Brain microvascular endothelial cell (primary cell): Measurements from ENCODE around the gene SPAG17.

Source experiments
- DNase-seq: peaks from one replicate; pipeline ENCODE4 v3.0.0-alpha.2; 2020
- H3K27ac ChIP-seq: fragments of 250-450 bp; sonication (Bioruptor Pico); 2 replicates; pipeline ENCODE4 v1.5.1; 2020; ENCODE audit warnings: mild to moderate bottlenecking, moderate library complexity
- H3K27me3 ChIP-seq: fragments of 250-450 bp; sonication (Bioruptor Pico); replicated peaks from 2 replicates; pipeline ENCODE4 v1.5.1; 2020; ENCODE audit warnings: mild to moderate bottlenecking
- H3K36me3 ChIP-seq: fragments of 250-450 bp; sonication (Bioruptor Pico); replicated peaks from 2 replicates; pipeline ENCODE4 v1.5.1; 2020; ENCODE audit warnings: mild to moderate bottlenecking
- H3K4me3 ChIP-seq: 2 replicates; pipeline ENCODE4 v1.5.1; 2011; ENCODE audit warnings: low read depth, mild to moderate bottlenecking, control low read depth, low read length, moderate library complexity
- CTCF ChIP-seq: IDR thresholded peaks from 2 replicates; pipeline ENCODE4 v1.5.1; 2011; ENCODE audit warnings: low read depth, mild to moderate bottlenecking, moderate library complexity, low read length, control low read depth, inconsistent platforms; ENCODE audit errors: missing control alignments
- in situ Hi-C: cut with HindIII; loops from 2 replicates; pipeline ENCODE4 v1.10.0; 2017; ENCODE audit warnings: low sequenced_read_pairs, low pct_ligation_motif_present

The SPAG17 gene

GRCh38 chr1:118210723-118211110 is 25.7 kb upstream of the SPAG17 start:
- no peak overlapping the region for H3K27ac ChIP-seq
- in situ Hi-C loops, result no loop called here
- no peaks in the 10 kb centered on the region for H3K27me3 ChIP-seq
- TF ChIP-seq CTCF, result no peak
- no peak overlapping the region for H3K4me3 ChIP-seq
- no peak for DNase-seq
- H3K36me3 ChIP-seq, result no peaks in the 10 kb centered on the region

DNA sequence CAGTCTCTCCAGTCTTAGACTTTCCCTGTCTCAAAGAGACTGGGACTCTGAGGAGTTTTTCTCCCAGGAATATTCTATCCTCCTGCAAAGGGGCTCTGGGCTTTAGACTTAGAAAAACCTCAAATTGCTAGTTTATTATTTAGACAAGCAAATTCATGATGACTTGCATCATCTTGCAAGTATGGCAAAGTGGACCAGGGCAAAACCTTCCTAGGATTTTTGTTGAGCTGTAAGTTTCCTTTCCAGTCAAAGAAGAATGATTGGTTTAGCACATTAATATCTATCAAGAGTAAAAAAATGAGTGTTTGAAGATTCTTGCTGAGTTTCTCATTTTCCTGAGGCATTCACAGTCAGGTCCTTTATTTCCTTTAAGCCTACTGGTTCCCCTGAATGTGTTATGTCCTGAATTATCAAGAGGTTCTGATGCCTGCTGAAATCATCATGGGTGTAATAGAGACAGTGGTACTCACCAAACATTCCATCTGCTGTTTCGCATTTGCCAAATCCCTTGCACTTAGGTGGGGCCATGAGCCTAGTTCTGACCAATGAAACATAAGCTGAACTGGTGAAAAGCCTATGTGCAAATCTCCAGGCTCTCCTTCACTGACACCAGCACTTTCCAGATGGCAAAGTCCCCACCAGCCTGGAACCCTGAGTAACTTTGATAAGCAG is 25.2 kb upstream of the SPAG17 start:
- H3K27me3 ChIP-seq, result no peaks in the 10 kb centered on the region
- TF ChIP-seq CTCF, result no peak
- no peak overlapping the region for H3K27ac ChIP-seq
- H3K36me3 ChIP-seq, result no peaks in the 10 kb centered on the region
- H3K4me3 ChIP-seq, result no peak overlapping the region
- no peak for DNase-seq
- in situ Hi-C loops, result no loop called here

DNA sequence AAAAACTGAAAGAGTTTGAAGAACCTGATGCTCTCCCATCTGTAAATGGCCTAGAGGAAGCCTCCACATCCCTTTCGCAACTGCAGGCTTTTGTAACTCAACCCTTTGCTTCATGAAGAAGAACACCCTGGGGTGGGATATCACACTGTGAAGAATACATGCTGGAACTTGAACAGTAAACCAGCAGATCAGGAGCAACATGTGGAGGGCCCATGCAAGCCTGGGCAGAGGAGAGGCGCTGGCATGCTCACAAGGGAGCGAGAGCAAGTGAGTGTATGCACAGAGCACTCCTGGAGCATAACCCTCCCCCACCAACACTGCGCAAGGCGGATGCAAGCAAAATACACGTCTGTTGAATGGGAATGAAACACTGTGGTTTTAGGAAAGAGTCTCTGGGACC is 24.6 kb upstream of the SPAG17 start:
- H3K27ac ChIP-seq, result no peak overlapping the region
- in situ Hi-C loops, result no loop called here
- no peak for DNase-seq
- H3K4me3 ChIP-seq, result no peak overlapping the region
- TF ChIP-seq CTCF, result no peak
- no peaks in the 10 kb centered on the region for H3K36me3 ChIP-seq
- no peaks in the 10 kb centered on the region for H3K27me3 ChIP-seq

GRCh38 chr1:118206966-118207365 is 21.9 kb upstream of the SPAG17 start:
- no peak for TF ChIP-seq CTCF
- no peak for DNase-seq
- in situ Hi-C loops, result no loop called here
- H3K27me3 ChIP-seq, result no peaks in the 10 kb centered on the region
- H3K4me3 ChIP-seq, result no peak overlapping the region
- H3K36me3 ChIP-seq, result no peaks in the 10 kb centered on the region
- no peak overlapping the region for H3K27ac ChIP-seq

GRCh38 chr1:118204648-118205047 is 19.6 kb upstream of the SPAG17 start:
- in situ Hi-C loops, result no loop called here
- no peaks in the 10 kb centered on the region for H3K36me3 ChIP-seq
- DNase-seq, result no peak
- no peak overlapping the region for H3K27ac ChIP-seq
- no peak overlapping the region for H3K4me3 ChIP-seq
- no peak for TF ChIP-seq CTCF
- no peaks in the 10 kb centered on the region for H3K27me3 ChIP-seq

- in situ Hi-C loops, result no loop called here
- H3K27ac ChIP-seq, result no peak overlapping the region
- DNase-seq, result no peak
- no peaks in the 10 kb centered on the region for H3K27me3 ChIP-seq
- no peak for TF ChIP-seq CTCF
- no peaks in the 10 kb centered on the region for H3K36me3 ChIP-seq
- H3K4me3 ChIP-seq, result no peak overlapping the region
These were observed 19.1 kb upstream of the SPAG17 start for GRCh38 chr1:118204105-118204504.
